HG03159 (cell line): ENCODE results near the gene PER2.
A peak's percentile ranks its signal among the peaks of the same experiment; 100 is the strongest.

Experiments
- ATAC-seq: cut with Tn5 transposase; IDR thresholded peaks from one replicate; pipeline ENCODE4 v1.9.1; 2021; ENCODE audit warnings: mild to moderate bottlenecking, moderate library complexity; ENCODE audit not compliant: unreplicated experiment

Gene PER2

DNA sequence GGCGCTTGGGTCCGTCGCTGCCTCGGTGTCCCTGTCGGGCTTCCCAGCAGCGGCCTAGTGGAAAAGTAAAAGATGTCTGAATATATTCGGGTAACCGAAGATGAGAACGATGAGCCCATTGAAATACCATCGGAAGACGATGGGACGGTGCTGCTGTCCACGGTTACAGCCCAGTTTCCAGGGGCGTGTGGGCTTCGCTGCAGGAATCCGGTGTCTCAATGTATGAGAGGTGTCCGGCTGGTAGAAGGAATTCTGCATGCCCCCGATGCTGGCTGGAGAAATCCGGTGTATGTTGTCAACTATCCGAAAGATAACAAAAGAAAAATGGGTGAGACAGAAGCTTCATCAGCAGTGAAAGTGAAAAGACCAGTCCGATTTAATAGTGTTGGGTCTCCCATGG, 56.6 kb downstream of the PER2 start:
- no peak for ATAC-seq

DNA sequence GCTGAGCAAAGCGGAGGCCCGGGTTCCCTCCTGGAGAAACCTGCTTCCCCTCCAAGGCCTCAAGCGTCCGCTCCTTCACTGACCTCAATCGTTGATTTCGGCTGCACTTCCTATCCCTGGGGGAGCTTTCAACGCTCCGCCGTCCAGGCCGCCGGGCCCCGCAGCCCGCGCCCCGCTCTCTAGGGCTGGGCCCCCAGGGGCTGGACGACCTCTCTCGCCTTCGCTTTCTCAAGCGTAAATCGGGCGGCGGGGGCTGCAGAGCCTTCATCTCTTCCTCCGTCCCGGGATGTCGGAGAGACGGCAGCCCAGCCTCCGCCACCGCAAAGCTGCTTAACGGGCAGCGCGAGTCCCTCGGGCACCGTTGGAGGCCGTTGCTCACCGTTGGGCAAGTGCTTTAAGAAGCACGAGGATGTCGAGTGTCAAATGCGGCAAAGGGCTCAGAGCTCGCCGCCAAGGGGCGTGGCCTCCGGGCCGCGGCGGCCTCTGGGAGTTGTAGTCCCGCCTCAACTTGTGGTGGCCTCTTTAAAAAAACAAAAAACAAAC, 57.1 kb downstream of the PER2 start:
- peak; percentile 75 for ATAC-seq

DNA sequence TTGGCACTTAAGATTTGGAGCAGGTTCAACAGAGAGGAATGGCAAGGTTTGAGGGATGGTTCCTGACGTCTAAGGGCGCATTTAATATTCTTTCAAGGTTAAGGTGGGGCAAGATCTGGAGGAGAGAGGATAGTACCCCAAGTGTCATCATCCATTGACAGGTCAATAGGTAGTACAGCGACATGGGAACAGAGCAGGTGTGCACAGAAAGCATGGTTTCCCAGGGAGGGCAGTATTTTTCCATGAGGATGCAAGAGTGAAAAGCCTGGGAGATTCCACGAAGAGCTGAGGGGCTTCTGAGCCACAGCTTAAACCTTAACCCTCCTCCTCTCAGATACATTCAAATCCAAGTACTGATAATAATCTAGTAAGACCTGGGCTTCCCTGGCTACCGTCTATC, 57.7 kb downstream of the PER2 start:
- no peak for ATAC-seq

- no peak for ATAC-seq
These were observed 59.7 kb downstream of the PER2 start for GRCh38 chr2:238228700-238229099.

DNA sequence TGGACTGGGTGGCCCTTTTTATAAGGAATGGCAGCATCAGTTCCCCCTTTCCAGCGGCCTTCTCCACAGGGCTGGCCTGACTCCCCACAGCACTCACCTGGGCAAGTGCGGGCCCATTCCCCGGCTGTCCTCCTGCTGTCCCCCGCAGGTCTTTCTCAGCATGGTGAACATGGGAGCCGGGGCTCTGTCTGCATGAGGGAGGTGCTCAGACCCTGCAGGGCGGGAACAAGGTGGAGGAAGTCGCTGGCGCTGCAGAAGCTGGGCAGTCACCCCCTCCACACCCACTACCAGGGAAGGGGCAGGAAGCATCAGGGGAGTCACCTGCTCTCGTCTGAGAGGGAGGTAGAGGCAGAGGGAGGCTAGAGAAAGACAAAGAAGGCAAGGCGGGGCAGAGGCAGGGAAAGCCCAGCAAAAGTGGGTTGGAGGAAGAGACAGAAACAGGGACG, 60.8 kb downstream of the PER2 start:
- ATAC-seq = no peak

GRCh38 chr2:238226698-238227586, 61.5 kb downstream of the PER2 start:
- no peak for ATAC-seq

- no peak for ATAC-seq
These were observed 62.3 kb downstream of the PER2 start for GRCh38 chr2:238225911-238226697.

DNA sequence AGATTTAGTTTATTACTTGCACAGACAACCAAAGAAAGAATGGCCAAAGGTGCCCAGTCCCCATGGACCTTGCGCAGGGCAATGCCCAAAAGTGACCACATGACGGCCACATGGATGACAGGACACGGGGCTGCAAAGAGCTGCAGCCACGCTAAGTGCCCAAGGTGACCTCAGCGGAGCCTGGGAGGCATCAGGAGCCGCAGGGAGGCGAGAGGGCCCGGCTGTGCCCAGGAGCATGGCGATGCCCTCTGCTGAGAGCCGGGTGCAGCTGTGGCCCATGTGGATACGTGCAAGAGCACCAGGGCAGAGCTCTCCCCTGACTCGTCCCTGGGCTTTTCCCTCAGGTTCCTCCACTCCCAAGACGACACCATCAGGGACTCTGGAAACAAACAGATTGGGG, 63.3 kb downstream of the PER2 start:
- ATAC-seq = no peak

DNA sequence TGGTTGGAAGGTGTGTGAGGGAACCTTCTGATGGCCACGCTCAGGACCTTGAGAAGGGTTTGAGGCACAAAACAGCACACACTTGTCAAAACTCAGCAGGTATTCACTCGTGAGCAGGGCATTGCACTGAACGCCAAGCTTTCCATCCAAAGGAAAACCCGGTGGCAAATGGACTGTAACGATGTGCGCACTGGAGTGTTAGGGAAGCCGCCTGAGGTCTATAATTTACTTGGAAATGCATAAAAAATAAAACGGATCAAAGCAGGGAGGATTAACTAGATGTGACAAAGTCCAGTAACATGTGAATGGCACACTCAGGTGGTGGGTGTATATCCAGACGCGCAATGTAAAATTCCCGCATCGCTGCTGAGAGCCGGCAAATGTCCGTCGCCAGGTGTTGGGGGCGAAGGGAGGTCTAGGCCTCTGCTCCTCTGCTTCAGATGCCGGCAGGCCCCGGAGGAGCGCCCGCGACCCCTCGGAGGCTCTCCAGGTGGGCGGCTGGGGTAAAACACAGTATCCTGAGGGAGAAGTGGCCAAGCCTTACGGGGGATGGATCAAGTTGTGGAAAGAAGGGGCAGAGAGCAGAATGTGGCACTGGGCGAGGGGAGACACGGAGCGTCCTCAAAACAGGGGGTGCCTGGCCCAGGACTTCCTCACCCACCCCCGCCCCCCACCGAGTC, 63.9 kb downstream of the PER2 start:
- ATAC-seq = no peak

DNA sequence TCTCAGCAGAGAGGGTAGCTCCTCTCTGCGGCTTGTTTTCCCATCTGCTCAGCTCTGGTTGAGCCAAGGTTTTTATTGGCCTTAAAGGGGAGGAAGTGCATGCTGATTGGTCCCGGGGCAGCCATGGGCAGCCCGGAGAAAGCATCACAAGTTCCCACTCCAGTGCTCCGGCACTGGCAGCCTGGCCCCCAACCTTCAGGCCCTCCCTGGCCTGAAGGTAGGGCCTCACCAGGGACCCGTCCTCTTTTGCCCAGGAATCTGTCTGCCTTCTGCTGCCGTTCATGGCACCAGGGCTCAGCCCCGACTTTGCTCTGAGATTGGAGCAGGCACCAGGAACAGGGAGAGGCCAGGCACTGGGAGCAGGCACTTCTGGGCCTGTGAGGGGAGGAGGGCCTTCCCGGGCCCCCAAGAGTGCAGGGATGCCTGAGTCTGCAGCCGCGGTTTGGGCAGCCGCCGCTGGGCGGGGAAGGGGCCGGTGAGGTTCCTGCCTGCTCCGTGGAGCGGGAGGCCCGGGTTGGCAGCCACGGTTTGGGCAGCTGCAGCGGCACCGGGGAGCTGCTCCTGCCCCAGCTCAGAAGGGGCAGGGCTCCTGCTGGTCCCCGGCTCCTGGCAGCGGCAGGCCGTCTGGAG, 67.4 kb downstream of the PER2 start:
- no peak for ATAC-seq

DNA sequence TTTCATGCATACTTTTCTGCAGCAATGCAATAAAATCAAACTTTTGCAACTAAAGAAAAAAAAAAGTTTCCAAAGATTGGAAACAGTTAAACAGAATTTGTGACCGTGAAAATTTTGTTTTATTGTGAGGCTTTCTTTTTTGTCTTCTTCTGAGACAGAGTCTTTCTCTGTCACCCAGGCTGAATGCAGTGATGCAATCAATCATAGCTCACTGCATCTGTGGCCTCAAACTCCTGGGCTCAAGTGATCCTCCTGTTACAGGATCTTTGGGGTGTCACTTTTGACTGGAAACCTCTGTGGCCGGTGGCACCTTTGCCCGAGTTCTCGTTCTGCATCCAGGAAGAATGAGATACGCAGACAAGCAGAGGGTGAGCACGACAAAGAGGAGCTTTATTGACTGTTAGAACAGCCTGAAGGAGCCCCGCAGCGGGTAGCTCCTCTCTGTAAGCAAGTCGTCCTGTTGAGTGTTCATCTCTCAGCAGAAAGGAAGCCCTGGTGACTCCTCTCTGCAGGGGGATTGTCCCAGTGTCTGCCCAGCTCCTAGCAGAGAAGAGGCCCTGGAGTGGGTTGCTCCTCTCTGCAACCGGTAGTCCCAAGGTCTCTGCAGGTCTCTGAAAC, 68.0 kb downstream of the PER2 start:
- ATAC-seq = no peak

DNA sequence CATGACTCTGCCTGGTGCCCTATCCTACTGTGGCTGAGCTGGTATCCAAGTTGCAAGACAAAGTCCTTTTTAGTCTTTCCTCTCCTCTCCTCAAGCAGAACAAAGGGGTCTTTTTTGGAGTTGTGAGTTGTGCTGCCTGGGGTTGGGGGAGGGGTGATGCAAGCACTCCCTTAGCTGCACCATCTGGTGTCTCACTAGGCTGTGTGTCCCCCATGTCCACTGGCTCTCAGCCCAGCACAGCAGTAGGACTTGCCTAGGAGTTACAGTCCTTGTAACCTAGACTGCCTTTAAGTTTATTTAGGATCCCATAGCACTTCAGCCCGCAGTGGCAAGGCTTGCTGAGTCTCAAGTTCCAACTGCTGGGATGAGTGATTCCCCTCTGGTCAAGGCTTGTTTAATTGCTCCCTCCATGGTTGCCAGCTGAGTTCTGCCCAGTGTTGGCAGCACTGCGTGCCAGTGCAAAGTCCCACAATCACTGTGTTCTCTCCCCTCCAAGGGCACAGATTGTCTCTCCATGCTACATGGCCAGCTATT, 71.7 kb downstream of the PER2 start:
- no peak for ATAC-seq

DNA sequence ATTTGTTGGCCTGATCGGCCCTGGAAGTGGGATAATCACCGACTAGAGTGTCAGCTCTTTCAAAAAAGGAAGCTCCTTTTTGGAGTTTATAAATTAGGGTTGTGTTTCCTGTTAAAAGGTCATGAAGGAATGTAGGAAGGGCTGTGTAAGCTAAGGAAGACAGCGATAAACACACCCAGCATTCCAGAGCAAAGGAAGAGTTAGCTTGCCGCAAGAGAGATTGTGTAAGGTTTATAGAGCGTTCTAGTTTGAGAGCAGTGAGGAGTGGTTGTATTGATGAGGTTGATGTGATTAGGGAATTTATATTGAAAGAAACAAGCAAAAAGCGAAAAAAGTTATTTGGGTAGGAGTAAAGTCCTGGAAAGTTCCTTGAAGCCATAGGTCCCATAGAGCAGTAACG, 81.4 kb downstream of the PER2 start:
- no peak for ATAC-seq

GRCh38 chr2:238203973-238204683, 84.3 kb downstream of the PER2 start:
- ATAC-seq = peak; percentile 26

GRCh38 chr2:238203094-238203972, 85.1 kb downstream of the PER2 start, which contains the start of gene ILKAP:
Gene ILKAP, minus strand, starts transcription at chr2:238203695. Its CDS starts 142 bp downstream, at chr2:238203553.
- peak; percentile 90 for ATAC-seq

DNA sequence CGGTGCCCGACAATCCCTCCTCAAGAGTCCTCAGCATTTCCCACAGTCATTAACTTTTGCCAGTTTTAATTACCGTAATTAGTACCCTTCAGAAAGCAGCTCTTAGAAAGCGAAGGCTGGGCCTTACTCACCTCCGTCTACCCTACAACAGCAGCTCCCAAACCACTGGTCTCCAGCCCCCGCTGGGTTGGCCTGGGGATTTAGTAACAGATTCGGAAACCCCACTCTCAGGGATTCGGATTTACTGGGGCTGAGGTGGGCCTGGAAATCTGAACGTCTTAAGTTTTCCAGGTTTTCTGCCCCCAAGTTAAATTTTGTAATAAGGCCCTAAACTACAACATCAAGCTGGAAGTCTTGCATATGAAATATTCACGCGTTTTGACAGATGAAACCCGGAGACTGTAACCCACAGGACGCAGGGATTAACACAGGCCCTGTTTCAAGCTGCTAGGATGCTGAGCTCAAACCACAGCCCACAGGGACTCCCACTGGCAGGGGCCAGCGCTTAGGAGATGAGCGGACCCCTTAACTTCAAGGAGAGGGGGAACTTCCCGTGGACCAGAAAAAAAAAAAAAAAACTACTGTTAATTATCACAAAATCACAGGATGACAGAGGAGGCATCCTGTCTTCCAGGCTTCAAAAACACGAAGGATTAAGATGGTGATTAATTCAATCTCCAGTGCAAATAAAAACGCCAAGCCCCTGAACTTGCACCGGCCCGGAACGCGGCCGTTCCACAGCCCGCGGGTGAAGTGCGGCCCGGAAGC, 85.9 kb downstream of the PER2 start:
- no peak for ATAC-seq
